Endothelial cell of umbilical vein (primary cell): ENCODE data around the gene MACROD2. TPM values are rescaled to one million over a fixed set of nuclear protein-coding genes. Genes with fewer than 3 reads are reported as not detected.

Experiments
- BruUV-seq: library from RNA; stranded (reverse); fragments of 400-500 nt; replicated peaks from 2 replicates; lab custom pipeline; 2021; lab: Mats Ljungman, UMichigan
- CTCF ChIA-PET: fragments of 300-600, 350-600 bp; sonication (Branson Sonifier 250); formaldehyde crosslinking; loops from one replicate; lab custom pipeline; 2021; ENCODE audit warnings: antibody characterized with exemption, inconsistent platforms; lab: Charles Lee
- POLR2A ChIA-PET: fragments of 300-600, 350-600 bp; sonication (Branson Sonifier 250); formaldehyde crosslinking; loops from one replicate; lab custom pipeline; 2021; ENCODE audit warnings: antibody characterized with exemption, inconsistent platforms; lab: Charles Lee
- DNase-seq: peaks from one replicate; pipeline ENCODE4 v3.0.0-alpha.2; 2011; ENCODE audit warnings: low read depth, low spot score
- FAIRE-seq: peaks from 2 replicates; lab custom pipeline; 2011; peaks lifted over from hg19 to GRCh38; lab: Jason Lieb, UNC
- H2AFZ ChIP-seq: 2 replicates; pipeline ENCODE4 v1.6.0; 2012; ENCODE audit warnings: low read depth, low read length, control low read depth, inconsistent platforms
- H3K27ac ChIP-seq: 2 replicates; pipeline ENCODE4 v1.5.1; 2011; ENCODE audit warnings: low read depth, mild to moderate bottlenecking, control low read depth, low read length, moderate library complexity; ENCODE audit not compliant: insufficient read depth
- H3K27me3 ChIP-seq, 2 experiments: 2 replicates each; pipeline versions ENCODE4 v1.6.0 to v1.6.1; 2011; ENCODE audit warnings: low read length in 2 of 2, mixed read lengths in 1 of 2; ENCODE audit not compliant: control insufficient read depth in 2 of 2, insufficient read depth in 2 of 2
- H3K36me3 ChIP-seq, 2 experiments: 2 replicates in 1 of 2; 3 replicates in 1 of 2; pipeline ENCODE4 v1.5.1; 2011; ENCODE audit warnings: low read length in 2 of 2, mild to moderate bottlenecking in 1 of 2, moderate library complexity in 1 of 2; ENCODE audit not compliant: control insufficient read depth in 2 of 2, insufficient read depth in 2 of 2; ENCODE audit errors: extremely low read depth in 1 of 2
- H3K4me1 ChIP-seq: 3 replicates; pipeline ENCODE4 v1.5.1; 2011; ENCODE audit warnings: mild to moderate bottlenecking, low read length; ENCODE audit not compliant: control insufficient read depth, insufficient read depth; ENCODE audit errors: extremely low read depth
- H3K4me2 ChIP-seq: 2 replicates; pipeline ENCODE4 v1.6.1; 2011; ENCODE audit warnings: low read length, control low read depth, mixed read lengths; ENCODE audit not compliant: insufficient read depth
- H3K4me3 ChIP-seq, 3 experiments: fragments of 200-600 bp in 1 of 3; sonication (generic), shearing (Covaris generic) in 1 of 3; replicated peaks in 1 of 3; 2 replicates each; pipeline ENCODE4 v1.5.1; 2011 to 2016; ENCODE audit warnings: control low read depth in 3 of 3, low read length in 3 of 3, mild to moderate bottlenecking in 2 of 3, inconsistent platforms in 1 of 3, low read depth in 1 of 3, moderate library complexity in 1 of 3; ENCODE audit not compliant: insufficient read depth in 1 of 3
- H3K79me2 ChIP-seq: 2 replicates; pipeline ENCODE4 v1.6.0; 2012; ENCODE audit warnings: low read length, inconsistent platforms; ENCODE audit not compliant: control insufficient read depth, insufficient read depth
- H3K9ac ChIP-seq: replicated peaks from 2 replicates; pipeline ENCODE3; 2011; ENCODE audit warnings: low read length, control low read depth; ENCODE audit not compliant: insufficient read depth; ENCODE audit errors: extremely low read depth
- H3K9me1 ChIP-seq: replicated peaks from 3 replicates; pipeline ENCODE4 v1.6.0; 2011; ENCODE audit warnings: mild to moderate bottlenecking, low read length; ENCODE audit not compliant: control insufficient read depth, insufficient read depth; ENCODE audit errors: extremely low read depth
- H3K9me3 ChIP-seq: replicated peaks from 2 replicates; pipeline ENCODE4 v1.5.1; 2012; ENCODE audit warnings: low read length, inconsistent platforms; ENCODE audit not compliant: control insufficient read depth, insufficient read depth
- H4K20me1 ChIP-seq: replicated peaks from 2 replicates; pipeline ENCODE3; 2011; ENCODE audit warnings: mild to moderate bottlenecking, low read length; ENCODE audit not compliant: control insufficient read depth, insufficient read depth; ENCODE audit errors: extremely low read depth
- CTCF ChIP-seq, 2 donors: IDR thresholded peaks; 1 replicate in 1 of 2; 2 replicates in 1 of 2; pipeline ENCODE4 v1.5.1; 2011; ENCODE audit warnings: low read length in 2 of 2, mild to moderate bottlenecking in 2 of 2, moderate library complexity in 2 of 2, control low read depth in 1 of 2, inconsistent platforms in 1 of 2, low read depth in 1 of 2; ENCODE audit not compliant: insufficient read depth in 1 of 2; ENCODE audit errors: extremely low read depth in 1 of 2
- EZH2 ChIP-seq: IDR thresholded peaks from 2 replicates; pipeline ENCODE4 v1.6.1; 2012; ENCODE audit warnings: borderline replicate concordance, low read depth, mild to moderate bottlenecking, moderate library complexity, low read length, inconsistent platforms; ENCODE audit not compliant: severe bottlenecking
- FOS ChIP-seq: IDR thresholded peaks from 2 replicates; pipeline ENCODE4 v1.6.1; 2011; ENCODE audit warnings: mild to moderate bottlenecking, low read length, moderate library complexity, borderline replicate concordance; ENCODE audit not compliant: insufficient read depth
- GATA2 ChIP-seq: IDR thresholded peaks from 2 replicates; pipeline ENCODE4 v1.7.0; 2011; ENCODE audit warnings: low read depth, mild to moderate bottlenecking, moderate library complexity, mixed read lengths, low read length; ENCODE audit not compliant: insufficient read length, insufficient read depth
- JUN ChIP-seq: IDR thresholded peaks from 2 replicates; pipeline ENCODE4 v1.6.1; 2011; ENCODE audit warnings: borderline replicate concordance, low read depth; ENCODE audit not compliant: insufficient read length, insufficient read depth
- MAX ChIP-seq: IDR thresholded peaks from 2 replicates; pipeline ENCODE4 v1.6.1; 2011; ENCODE audit not compliant: insufficient read depth, insufficient read length
- MYC ChIP-seq: IDR thresholded peaks from one replicate; pipeline ENCODE4 v1.6.1; 2011; ENCODE audit warnings: mild to moderate bottlenecking, low read depth, low read length
- POLR2A ChIP-seq: IDR thresholded peaks from 2 replicates; pipeline ENCODE4 v1.6.1; 2012; ENCODE audit warnings: low read depth, mild to moderate bottlenecking, control low read depth, low read length
- POLR2AphosphoS5 ChIP-seq: IDR thresholded peaks from 2 replicates; pipeline ENCODE4 v1.6.1; 2012; ENCODE audit warnings: low read depth, mild to moderate bottlenecking, control low read depth, low read length, moderate library complexity; ENCODE audit not compliant: insufficient read depth
- dilution Hi-C: fragments of 300-500 bp; cut with MboI; formaldehyde crosslinking; loops from one replicate; pipeline ENCODE4 v1.15.0; 2019; ENCODE audit warnings: low sequenced_read_pairs; ENCODE audit not compliant: extremely low pct_ligation_motif_present
- intact Hi-C: fragments of 100-400 bp; cut with micrococcal nuclease; formaldehyde crosslinking; loops from one replicate; pipeline ENCODE4 v1.10.0; 2022
- polyA plus RNA-seq, 4 experiments: library from polyadenylated mRNA; depleted of rRNA in 3 of 4; stranded (reverse) in 3 of 4; unstranded in 1 of 4; fragments of >200 nt; gene quantifications; 2 replicates each; pipeline versions ENCODE4 v1.2.1 to v1.2.3, GENCODE V29; 2011 to 2012; ENCODE audit warnings: missing spikeins in 1 of 4
- total RNA-seq: library from RNA; stranded (reverse); gene quantifications from 2 replicates; pipeline ENCODE4 v1.2.3, GENCODE V29; 2021

MACROD2 gene
- total and polyA plus RNA-seq, 2 donors (not counting 3 experiments of a cell fraction or from before 2014, with no cell fraction given) = 0.11 to 0.73 TPM

- dilution Hi-C loops = no loop called here
- intact Hi-C loops = no loop called here
These were observed 1080.3 kb downstream of the MACROD2 start for GRCh38 chr20:15075586-15075985.

GRCh38 chr20:15076785-15077184 is 1081.5 kb downstream of the MACROD2 start:
- FAIRE-seq = peak; percentile 43
- Histone ChIP-seq H3K9ac (no peak overlapping the region), H3K4me2 (no peak overlapping the region), H3K27me3 (no peaks in the 10 kb centered on the region), H3K4me1 (no peaks in the 10 kb centered on the region), H4K20me1 (no peaks in the 10 kb centered on the region), H3K4me3 (no peak overlapping the region), H3K36me3 (no peaks in the 10 kb centered on the region), H2AFZ (no peak overlapping the region), H3K9me3 (no peaks in the 10 kb centered on the region), H3K27ac (no peak overlapping the region), H3K79me2 (no peaks in the 10 kb centered on the region), H3K9me1 (no peaks in the 10 kb centered on the region)
- TF ChIP-seq GATA2 (no peak), POLR2A (no peak), EZH2 (no peak), MYC (no peak), JUN (no peak), CTCF (IDR thresholded peaks at IDR 0.05; ENCODE audit: extremely low read depth in 1 of 2, insufficient read depth in 1 of 2, low read depth in 1 of 2, low read length in 2 of 2) (no peak), FOS (no peak), MAX (no peak), POLR2AphosphoS5 (no peak)
- dilution Hi-C loops = no loop called here
- CTCF ChIA-PET = no interaction called here
- intact Hi-C loops = no loop called here
- BruUV-seq = no TSS peak
- POLR2A ChIA-PET = no interaction called here
- no peak for DNase-seq

More at GRCh38 chr20:15075586-15075985, 1080.3 kb downstream of the MACROD2 start:
- no peak overlapping the region for H3K9ac ChIP-seq
- H3K27me3 ChIP-seq = no peaks in the 10 kb centered on the region
- H2AFZ ChIP-seq = no peak overlapping the region
- TF ChIP-seq GATA2 (no peak), JUN (no peak), POLR2A (no peak), MAX (no peak), FOS (no peak), EZH2 (no peak), MYC (no peak)
- H4K20me1 ChIP-seq = no peaks in the 10 kb centered on the region
- H3K79me2 ChIP-seq = no peaks in the 10 kb centered on the region
- no peaks in the 10 kb centered on the region for H3K9me1 ChIP-seq
- POLR2A ChIA-PET = no interaction called here
- no peak overlapping the region for H3K27ac ChIP-seq
- FAIRE-seq (no peak), DNase-seq (no peak)
- H3K4me3 ChIP-seq = no peak overlapping the region
- H3K9me3 ChIP-seq = no peaks in the 10 kb centered on the region
- H3K4me2 ChIP-seq = no peak overlapping the region
- no TSS peak for BruUV-seq
- CTCF ChIA-PET = no interaction called here
- no peaks in the 10 kb centered on the region for H3K4me1 ChIP-seq
- H3K36me3 ChIP-seq = no peaks in the 10 kb centered on the region
